B cell (primary cell): Measurements from ENCODE around the gene MGME1. TPM values are rescaled to one million over a fixed set of nuclear protein-coding genes. Genes with fewer than 3 reads are reported as not detected.

Source experiments
- ATAC-seq: fragments of 200-7000 bp; cut with Tn5 transposase; one replicate; pipeline ENCODE4 v1.10.0; 2021; ENCODE audit warnings: low read depth, mild to moderate bottlenecking, moderate number of reproducible peaks, moderate library complexity
- CTCF ChIA-PET: fragments of 350-600 bp; sonication (Branson Sonifier 250); formaldehyde crosslinking; loops from one replicate; lab custom pipeline; 2021; ENCODE audit warnings: antibody characterized with exemption, inconsistent platforms; lab: Charles Lee
- POLR2A ChIA-PET: fragments of 350-600 bp; sonication (Branson Sonifier 250); formaldehyde crosslinking; loops from one replicate; lab custom pipeline; 2021; ENCODE audit warnings: antibody characterized with exemption; lab: Charles Lee
- DNase-seq: peaks from one replicate; pipeline ENCODE4 v3.0.0; 2013
- H2AFZ ChIP-seq: 2 replicates; pipeline ENCODE4 v1.6.1; 2012; ENCODE audit warnings: mild to moderate bottlenecking, low read depth, low read length; ENCODE audit not compliant: insufficient read depth, poor library complexity, severe bottlenecking
- H3K27ac ChIP-seq, 2 donors: 1 replicate in 1 of 2; 2 replicates in 1 of 2; pipeline ENCODE4 v1.5.1; 2012 to 2013; ENCODE audit warnings: low read length in 2 of 2, mild to moderate bottlenecking in 2 of 2, moderate library complexity in 1 of 2
- H3K27me3 ChIP-seq, 4 experiments: fragments of 200-600 bp in 1 of 4; sonication (generic) in 1 of 4; replicated peaks in 1 of 4; 1 replicate in 2 of 4; 2 replicates in 2 of 4; pipeline versions ENCODE4 v1.6.1 to v1.7.0; 2013 to 2016; ENCODE audit warnings: low read length in 3 of 4, mild to moderate bottlenecking in 2 of 4, mixed read lengths in 1 of 4, moderate library complexity in 1 of 4; ENCODE audit not compliant: insufficient read depth in 4 of 4, control insufficient read depth in 3 of 4; ENCODE audit errors: control extremely low read depth in 1 of 4
- H3K36me3 ChIP-seq, 2 experiments: replicated peaks in 1 of 2; 1 replicate in 1 of 2; 2 replicates in 1 of 2; pipeline versions ENCODE4 v1.6.1 to v1.7.1; 2013; ENCODE audit warnings: low read length in 1 of 2; ENCODE audit not compliant: insufficient read depth in 2 of 2, control insufficient read depth in 1 of 2; ENCODE audit errors: control extremely low read depth in 1 of 2, extremely low read depth in 1 of 2
- H3K4me1 ChIP-seq, 2 donors: fragments of 200-600 bp in 1 of 2; sonication (generic) in 1 of 2; 1 replicate in 1 of 2; 2 replicates in 1 of 2; pipeline versions ENCODE4 v1.5.1 to v1.6.1; 2013 to 2017; ENCODE audit warnings: low read length in 2 of 2; ENCODE audit not compliant: control insufficient read depth in 2 of 2, insufficient read depth in 2 of 2
- H3K4me2 ChIP-seq: replicated peaks from 2 replicates; pipeline ENCODE3; 2012; ENCODE audit warnings: mild to moderate bottlenecking, low read depth, low read length; ENCODE audit not compliant: poor library complexity, severe bottlenecking
- H3K4me3 ChIP-seq, 5 experiments: fragments of 200-600 bp in 1 of 5; sonication (generic) in 1 of 5; 1 replicate in 3 of 5; 2 replicates in 2 of 5; pipeline versions ENCODE4 v1.5.1 to v1.7.0; 2011 to 2016; ENCODE audit warnings: low read length in 4 of 5, mild to moderate bottlenecking in 4 of 5, low read depth in 2 of 5, control low read depth in 1 of 5, moderate library complexity in 1 of 5; ENCODE audit not compliant: insufficient read depth in 1 of 5; ENCODE audit errors: control extremely low read depth in 1 of 5, extremely low read depth in 1 of 5
- H3K79me2 ChIP-seq: fragments of 200-600 bp; sonication (generic); one replicate; pipeline ENCODE4 v1.6.0; 2016; ENCODE audit warnings: low read length; ENCODE audit not compliant: control insufficient read depth, insufficient read depth
- H3K9ac ChIP-seq: fragments of 200-600 bp; sonication (generic); 2 replicates; pipeline ENCODE4 v1.6.1; 2017; ENCODE audit warnings: mild to moderate bottlenecking, low read length, moderate library complexity
- H3K9me3 ChIP-seq, 3 donors: one replicate each; pipeline versions ENCODE4 v1.6.1 to v1.7.1; 2013; ENCODE audit warnings: low read length in 2 of 3; ENCODE audit not compliant: control insufficient read depth in 2 of 3, insufficient read depth in 1 of 3; ENCODE audit errors: control extremely low read depth in 1 of 3
- H4K20me1 ChIP-seq: 2 replicates; pipeline ENCODE4 v1.6.0; 2012; ENCODE audit warnings: mild to moderate bottlenecking, low read length; ENCODE audit not compliant: insufficient read depth, control insufficient read depth, poor library complexity, severe bottlenecking
- H3K27ac Mint-ChIP-seq: one replicate; pipeline ENCODE4 v1.8.0; 2021; ENCODE audit warnings: mixed read lengths
- H3K27me3 Mint-ChIP-seq: one replicate; pipeline ENCODE4 v1.8.0; 2021; ENCODE audit warnings: mixed read lengths
- H3K4me1 Mint-ChIP-seq: one replicate; pipeline ENCODE4 v1.8.0; 2021; ENCODE audit warnings: mixed read lengths
- H3K4me3 Mint-ChIP-seq: one replicate; pipeline ENCODE4 v1.8.0; 2021; ENCODE audit warnings: mixed read lengths
- H3K9me3 Mint-ChIP-seq: one replicate; pipeline ENCODE4 v1.8.0; 2022; ENCODE audit warnings: mixed read lengths; ENCODE audit not compliant: insufficient read depth
- CTCF ChIP-seq: fragments of 200-600 bp; IDR thresholded peaks from one replicate; pipeline ENCODE4 v1.8.0; 2022; ENCODE audit warnings: antibody characterized with exemption, mild to moderate bottlenecking
- EZH2 ChIP-seq: IDR thresholded peaks from 2 replicates; pipeline ENCODE4 v1.6.1; 2012; ENCODE audit warnings: borderline replicate concordance, low read depth, mild to moderate bottlenecking, moderate library complexity, low read length; ENCODE audit not compliant: insufficient read depth, poor library complexity, severe bottlenecking
- WGBS: methylation state at CpG from one replicate; pipeline ENCODE4 v1.1.5; 2013; ENCODE audit warnings: missing lambda C conversion rate; ENCODE audit not compliant: insufficient coverage; 5-methylcytosine and 5-hydroxymethylcytosine counted together
- intact Hi-C: fragments of 100-400 bp; cut with micrococcal nuclease; formaldehyde crosslinking; loops from one replicate; pipeline ENCODE4 v1.10.0; 2022
- polyA plus RNA-seq: library from polyadenylated mRNA; depleted of rRNA; stranded (reverse); fragments of >200 nt; gene quantifications from 2 replicates; pipeline ENCODE4 v1.2.3, GENCODE V29; 2012
- total RNA-seq, 2 donors: library from RNA; stranded (reverse); fragments of 120-200 nt in 1 of 2; gene quantifications; 1 replicate in 1 of 2; 2 replicates in 1 of 2; pipeline versions ENCODE4 v1.2.3 to v1.2.4, GENCODE V29; 2013 to 2022

MGME1 gene
- total and polyA plus RNA-seq, 2 donors (not counting 1 experiment from before 2014, with no cell fraction given) = 29.8 to 33.2 TPM

DNA sequence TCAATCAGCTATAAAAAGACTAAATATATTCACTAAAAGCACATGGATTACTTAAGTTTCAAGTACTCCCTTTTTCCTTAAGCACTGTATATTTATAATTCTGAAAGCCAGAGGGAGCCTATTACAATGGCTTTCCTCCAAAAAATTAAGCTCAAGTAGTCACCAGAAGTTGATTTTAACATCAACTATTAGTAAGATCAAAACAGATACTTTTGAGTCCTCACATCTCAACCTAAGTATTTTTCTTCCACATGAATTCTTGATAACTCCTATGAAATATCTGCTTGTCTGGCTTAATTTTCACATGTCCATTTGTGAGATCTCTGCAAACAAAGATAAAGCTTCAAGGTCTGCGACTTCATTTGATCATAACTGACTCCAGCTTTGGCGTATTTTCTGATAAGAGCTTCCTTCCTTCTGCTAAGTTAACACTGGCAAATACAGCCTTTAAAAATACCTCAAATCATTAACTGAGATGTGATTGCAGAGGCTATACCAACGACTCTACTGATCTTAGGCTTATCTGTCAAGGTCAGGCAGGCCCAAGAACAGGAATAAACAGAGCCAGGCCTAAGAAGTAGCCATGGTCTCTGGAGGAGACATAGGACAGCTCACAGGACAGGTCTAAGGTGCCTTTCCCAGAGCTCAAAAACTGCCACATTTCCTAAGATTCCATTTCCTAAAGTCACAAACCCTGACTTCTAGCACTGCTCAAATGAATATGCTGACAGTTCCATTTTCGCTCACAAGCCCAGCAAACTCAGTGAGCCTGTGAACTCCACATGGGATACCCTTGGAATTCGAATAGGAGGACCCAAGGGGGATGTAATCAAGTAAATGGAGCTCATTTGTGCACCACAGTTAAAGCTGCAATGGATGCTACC, 10.2 kb upstream of the MGME1 start:
- ChIA-PET POLR2A (interaction anchor here (0.7 to 1.2 kb wide), 2 partner anchors 8 to 10 kb away, joined by 3 read pairs; partner anchors contain the start of gene SNX5), CTCF (interaction anchor here (0.7 to 6.0 kb wide), 8 partner anchors 10 to 276 kb away, joined by 3 to 46 read pairs (median 4); partner anchors contain the start of genes MGME1, RRBP1 and SNX5)
- peak overlapping the region; percentile 12 for H2AFZ ChIP-seq
- DNase-seq (no peak), ATAC-seq (no peak)
- H3K4me3 ChIP-seq = peak overlapping the region in 1 of 5 experiments; percentile 22
- H3K27me3 ChIP-seq = no peaks in the 10 kb centered on the region
- H3K4me2 ChIP-seq = peak overlapping the region; percentile 48
- H3K36me3 ChIP-seq = peaks cover 0 to 34% of the 10 kb centered on the region in 2 experiments
- whole genome bisulfite sequencing = 15% methylated on average over 3 of the region's 5 CpGs
- Mint-ChIP-seq H3K4me3 (peak overlapping the region; percentile 77), H3K27ac (peak overlapping the region; percentile 86), H3K4me1 (peaks cover 91% of the 10 kb centered on the region), H3K9me3 (no peaks in the 10 kb centered on the region), H3K27me3 (no peaks in the 10 kb centered on the region)
- peaks cover 100% of the 10 kb centered on the region for H3K79me2 ChIP-seq
- H3K4me1 ChIP-seq = peaks cover 88 to 96% of the 10 kb centered on the region in 2 donors
- TF ChIP-seq CTCF (no peak), EZH2 (no peak)
- H3K9ac ChIP-seq = peak overlapping the region; percentile 27
- H4K20me1 ChIP-seq = peaks cover 4% of the 10 kb centered on the region
- intact Hi-C loops = loop anchor here (5.0 kb wide), 1 partner anchor 39 kb away; no protein-coding TSS in a partner anchor
- peak overlapping the region; percentile 4 to 77 for H3K27ac ChIP-seq
- H3K9me3 ChIP-seq = peaks cover 0 to 11% (median 0%) of the 10 kb centered on the region in 3 donors
